ENCODE results near the gene COL6A6.

Gene COL6A6

DNA sequence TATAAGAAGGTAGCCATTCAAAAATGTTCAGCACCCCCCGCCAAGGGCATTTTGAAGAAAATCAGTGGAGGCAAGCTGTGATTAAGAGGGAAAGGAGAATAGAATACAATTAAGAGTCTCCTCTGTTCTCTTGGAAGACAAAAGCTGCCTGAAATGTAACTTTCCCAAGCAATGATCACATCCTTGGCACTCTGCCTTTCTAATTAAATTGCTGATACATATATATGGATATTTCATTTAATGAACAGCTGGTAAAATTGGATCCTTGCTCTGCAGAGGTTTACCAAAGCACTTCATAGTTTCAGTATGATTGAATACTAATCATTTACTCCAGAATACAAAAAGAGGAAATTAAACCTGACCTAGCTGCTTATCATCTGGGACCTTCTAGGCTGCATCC, 10.4 kb downstream of the COL6A6 start:
- POLR2A ChIA-PET, result no interaction called here

DNA sequence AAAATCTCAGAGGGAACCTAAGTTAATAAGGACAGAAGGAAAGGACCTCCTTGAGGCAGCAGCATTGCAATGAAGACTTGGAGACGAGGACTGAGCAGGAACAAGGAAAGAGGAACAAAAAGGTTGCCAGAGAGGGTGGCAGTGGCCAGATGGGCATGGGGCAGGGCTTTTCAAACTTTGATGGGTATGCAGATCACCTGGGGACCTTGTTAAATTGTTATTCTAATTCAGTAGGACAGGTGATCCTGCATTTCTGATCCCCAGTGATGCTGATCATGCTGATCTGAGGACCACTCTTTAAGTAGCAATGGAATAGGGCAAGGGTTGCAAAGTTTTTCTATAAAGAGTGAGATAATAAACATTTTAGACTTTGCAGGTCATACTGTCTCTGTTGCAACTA, 11.1 kb downstream of the COL6A6 start:
- ChIA-PET POLR2A (interaction anchor here (0.5 kb wide), 1 partner anchor 27 kb away, joined by 3 read pairs; no protein-coding TSS in a partner anchor), CTCF (interaction anchor here (0.7 to 1.0 kb wide), 2 partner anchors 252 kb away, joined by 3 read pairs; no protein-coding TSS in a partner anchor)
- TF ChIP-seq FOXM1 (IDR thresholded peaks at IDR 0.05; ENCODE audit: borderline replicate concordance), result no peak
- no peak for TF ChIP-seq SUZ12 (IDR thresholded peaks at IDR 0.05)
- TF ChIP-seq NFRKB (IDR thresholded peaks at IDR 0.05), result no peak
- no peak for TF ChIP-seq ELF4 (IDR thresholded peaks at IDR 0.05)
- TF ChIP-seq BHLHE40 (IDR thresholded peaks at IDR 0.05; ENCODE audit: borderline replicate concordance), result no peak
- no peak for TF ChIP-seq L3MBTL2 (conservative IDR thresholded peaks at IDR 0.05)
- no peak for TF ChIP-seq FOXA1 (IDR thresholded peaks at IDR 0.05)
- no peak for TF ChIP-seq HDGF (IDR thresholded peaks at IDR 0.05; ENCODE audit: borderline replicate concordance)
- TF ChIP-seq ARNT (IDR thresholded peaks at IDR 0.05), result no peak
- DNase-seq (ENCODE audit: extremely low spot score), result no peak

More for the DNA sequence above, 10.4 kb downstream of the COL6A6 start:
- no peak for DNase-seq (ENCODE audit: extremely low spot score)
- TF ChIP-seq HDGF (IDR thresholded peaks at IDR 0.05; ENCODE audit: borderline replicate concordance) (no peak), BHLHE40 (IDR thresholded peaks at IDR 0.05; ENCODE audit: borderline replicate concordance) (no peak), CTBP1 (IDR thresholded peaks at IDR 0.05; ENCODE audit: borderline replicate concordance) (no peak), TARDBP (IDR thresholded peaks at IDR 0.05) (no peak), LEF1 (IDR thresholded peaks at IDR 0.05; ENCODE audit: borderline replicate concordance) (no peak), L3MBTL2 (conservative IDR thresholded peaks at IDR 0.05) (no peak), FOXK2 (IDR thresholded peaks at IDR 0.05) (no peak), SP1 (IDR thresholded peaks at IDR 0.05) (no peak), ELF4 (IDR thresholded peaks at IDR 0.05) (no peak)
- CTCF ChIA-PET, result interaction anchor here (0.7 kb wide), 1 partner anchor 251 kb away, joined by 3 read pairs; no protein-coding TSS in a partner anchor

DNA sequence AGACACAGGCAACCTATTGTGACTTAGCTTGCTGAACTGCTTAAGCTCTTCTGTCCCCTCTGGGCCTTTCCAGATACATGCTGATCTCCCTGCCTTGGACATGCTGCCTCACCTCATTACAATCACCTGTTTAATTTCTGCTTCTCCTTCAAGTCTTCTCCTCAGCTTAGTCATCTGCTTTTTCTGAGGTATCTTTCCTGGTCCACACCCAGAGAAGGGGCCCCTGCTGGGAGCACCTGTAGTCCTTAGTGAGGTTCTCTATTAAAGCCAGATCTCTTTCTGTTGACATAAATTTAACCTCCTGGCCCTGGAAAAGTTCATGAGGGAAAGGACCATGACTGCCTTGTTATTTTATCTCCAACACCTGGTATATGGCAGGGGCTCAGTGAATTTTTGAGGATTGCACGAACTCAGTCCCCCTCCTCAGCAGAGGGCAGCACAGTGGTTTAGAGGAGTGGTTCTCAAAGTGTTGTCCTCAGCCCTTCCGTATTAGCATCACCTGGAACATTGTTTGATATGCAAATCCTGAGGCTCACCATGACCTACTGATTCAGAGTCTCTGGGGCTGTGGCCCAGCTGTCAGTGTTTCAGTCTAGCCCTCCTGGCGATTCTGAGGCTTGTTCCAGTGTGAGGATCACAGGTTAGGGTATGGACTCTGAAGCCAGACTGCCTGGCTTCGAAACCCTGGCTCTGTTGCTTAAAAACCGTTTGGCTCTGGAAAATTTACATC, 12.7 kb downstream of the COL6A6 start:
- TF ChIP-seq FOXM1 (IDR thresholded peaks at IDR 0.05; ENCODE audit: borderline replicate concordance) (no peak), L3MBTL2 (conservative IDR thresholded peaks at IDR 0.05) (no peak)
- ChIA-PET POLR2A (no interaction called here), CTCF (no interaction called here)
- DNase-seq (ENCODE audit: extremely low spot score), result no peak

DNA sequence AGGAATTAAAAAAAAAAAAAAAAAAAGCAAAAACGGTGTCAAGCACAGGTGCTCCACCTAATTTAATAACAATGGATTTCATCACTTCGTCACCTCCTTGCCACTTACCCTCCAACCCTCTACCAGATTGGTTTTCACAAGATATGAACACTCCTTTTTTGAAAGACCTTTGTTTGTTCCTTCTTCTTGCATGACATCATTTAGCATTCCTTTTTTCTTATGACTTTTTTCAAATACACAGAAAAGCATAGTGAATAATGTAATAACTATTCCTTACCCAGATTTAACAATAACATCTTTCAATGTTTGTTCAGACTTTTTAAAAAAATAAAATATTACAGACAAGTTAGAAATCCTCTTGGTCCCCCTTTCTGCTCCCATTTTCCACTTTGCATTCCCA, 16.3 kb downstream of the COL6A6 start:
- POLR2A ChIA-PET, result no interaction called here
- TF ChIP-seq L3MBTL2 (conservative IDR thresholded peaks at IDR 0.05) (no peak), ARNT (IDR thresholded peaks at IDR 0.05) (no peak), BHLHE40 (IDR thresholded peaks at IDR 0.05; ENCODE audit: borderline replicate concordance) (no peak), ZNF384 (IDR thresholded peaks at IDR 0.05) (no peak), SUZ12 (IDR thresholded peaks at IDR 0.05) (no peak), TARDBP (IDR thresholded peaks at IDR 0.05) (no peak)
- CTCF ChIA-PET, result no interaction called here

DNA sequence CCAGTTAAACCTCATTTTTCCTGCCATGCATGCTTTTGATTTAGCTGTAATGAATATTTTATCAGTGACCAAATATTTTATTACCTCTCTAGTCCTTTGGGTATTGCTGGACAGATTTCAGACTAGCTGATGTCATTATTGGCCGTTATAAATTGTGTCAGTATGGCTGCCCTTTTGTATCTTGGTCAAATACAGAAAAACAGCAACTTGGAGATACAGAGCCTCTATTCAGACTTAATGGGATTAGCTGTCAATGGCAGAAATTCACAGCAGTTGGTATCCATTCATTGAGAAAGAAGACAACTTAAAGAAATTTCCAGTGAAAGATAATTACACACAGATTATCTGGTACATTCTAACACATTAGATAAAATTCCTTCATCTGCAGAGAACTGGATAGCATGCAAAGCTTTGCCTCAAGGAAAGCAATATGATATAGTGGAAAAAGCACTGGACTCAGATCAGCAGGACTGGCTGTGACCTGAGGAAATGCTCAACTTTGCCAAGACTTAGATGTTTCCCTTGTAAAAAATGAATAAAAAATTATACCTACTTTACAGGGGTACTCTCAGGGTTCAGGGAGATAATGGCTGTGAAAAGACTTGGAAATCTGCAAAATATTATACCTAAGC, 20.8 kb downstream of the COL6A6 start:
- DNase-seq (ENCODE audit: extremely low spot score), result no peak
- TF ChIP-seq LEF1 (IDR thresholded peaks at IDR 0.05; ENCODE audit: borderline replicate concordance) (no peak), FOXA1 (IDR thresholded peaks at IDR 0.05) (no peak), FOXK2 (IDR thresholded peaks at IDR 0.05) (no peak)
- TF ChIP-seq, protein P1, sequence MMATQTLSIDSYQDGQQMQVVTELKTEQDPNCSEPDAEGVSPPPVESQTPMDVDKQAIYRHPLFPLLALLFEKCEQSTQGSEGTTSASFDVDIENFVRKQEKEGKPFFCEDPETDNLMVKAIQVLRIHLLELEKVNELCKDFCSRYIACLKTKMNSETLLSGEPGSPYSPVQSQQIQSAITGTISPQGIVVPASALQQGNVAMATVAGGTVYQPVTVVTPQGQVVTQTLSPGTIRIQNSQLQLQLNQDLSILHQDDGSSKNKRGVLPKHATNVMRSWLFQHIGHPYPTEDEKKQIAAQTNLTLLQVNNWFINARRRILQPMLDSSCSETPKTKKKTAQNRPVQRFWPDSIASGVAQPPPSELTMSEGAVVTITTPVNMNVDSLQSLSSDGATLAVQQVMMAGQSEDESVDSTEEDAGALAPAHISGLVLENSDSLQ (IDR thresholded peaks at IDR 0.05), result no peak
- POLR2A ChIA-PET, result no interaction called here
- CTCF ChIA-PET, result interaction anchor here (1.6 kb wide), 1 partner anchor 262 kb away, joined by 15 read pairs; no protein-coding TSS in a partner anchor

More for the DNA sequence above, 16.3 kb downstream of the COL6A6 start:
- no peak for DNase-seq (ENCODE audit: extremely low spot score)

DNA sequence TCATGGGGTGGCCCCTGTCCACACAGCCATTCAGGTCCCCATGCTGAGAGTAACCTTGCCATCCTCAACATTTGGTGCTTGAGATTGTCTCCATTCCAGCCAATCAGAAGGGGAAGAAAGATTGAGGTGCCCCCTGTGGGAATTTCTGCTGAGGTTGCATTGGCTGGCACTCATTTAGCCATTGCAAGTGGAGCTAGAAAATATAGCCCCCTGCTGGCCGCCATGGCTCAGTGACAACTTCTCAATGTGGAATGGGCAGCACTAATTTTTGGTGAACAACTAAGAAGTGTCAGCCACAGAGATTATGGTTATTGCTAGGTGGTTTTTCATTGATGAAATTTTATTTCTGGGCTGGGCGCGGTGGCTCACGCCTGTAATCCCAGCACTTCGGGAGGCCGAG, 22.0 kb downstream of the COL6A6 start:
- POLR2A ChIA-PET, result no interaction called here
- CTCF ChIA-PET, result interaction anchor here (1.4 kb wide), 1 partner anchor 19 kb away, joined by 3 read pairs; no protein-coding TSS in a partner anchor
- peak; percentile 68 for DNase-seq (ENCODE audit: extremely low spot score)
- TF ChIP-seq HDGF (IDR thresholded peaks at IDR 0.05; ENCODE audit: borderline replicate concordance) (no peak), TARDBP (IDR thresholded peaks at IDR 0.05) (no peak), SP1 (IDR thresholded peaks at IDR 0.05) (no peak), FOXA1 (IDR thresholded peaks at IDR 0.05) (no peak), BHLHE40 (IDR thresholded peaks at IDR 0.05; ENCODE audit: borderline replicate concordance) (no peak), NFRKB (IDR thresholded peaks at IDR 0.05) (no peak), FOXK2 (IDR thresholded peaks at IDR 0.05) (no peak), SUZ12 (IDR thresholded peaks at IDR 0.05) (no peak), FOXM1 (IDR thresholded peaks at IDR 0.05; ENCODE audit: borderline replicate concordance) (no peak), ZNF384 (IDR thresholded peaks at IDR 0.05) (no peak), ELF4 (IDR thresholded peaks at IDR 0.05) (no peak)
- TF ChIP-seq, protein P1 (IDR thresholded peaks at IDR 0.05), result no peak

DNA sequence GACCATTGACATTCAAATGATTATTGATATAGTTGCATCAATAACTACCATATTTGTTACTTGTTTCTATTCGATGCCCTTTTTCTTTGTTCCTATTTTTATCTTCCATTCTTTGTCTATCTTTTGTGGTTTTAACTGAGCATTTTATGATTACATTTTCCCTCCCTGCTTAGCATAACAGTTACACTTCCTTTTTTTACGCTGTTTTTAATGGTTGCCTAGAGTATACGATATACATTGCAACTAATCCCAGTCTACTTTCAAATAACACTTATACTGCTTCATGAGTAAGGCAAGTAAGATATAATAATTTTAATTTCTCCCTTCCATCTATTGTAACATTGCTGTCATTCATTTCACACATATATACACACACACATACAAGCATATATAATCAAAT, 26.3 kb downstream of the COL6A6 start:
- ChIA-PET POLR2A (no interaction called here), CTCF (no interaction called here)
- TF ChIP-seq ZNF384 (IDR thresholded peaks at IDR 0.05) (no peak), LEF1 (IDR thresholded peaks at IDR 0.05; ENCODE audit: borderline replicate concordance) (no peak), HDGF (IDR thresholded peaks at IDR 0.05; ENCODE audit: borderline replicate concordance) (no peak), FOXM1 (IDR thresholded peaks at IDR 0.05; ENCODE audit: borderline replicate concordance) (no peak), CTBP1 (IDR thresholded peaks at IDR 0.05; ENCODE audit: borderline replicate concordance) (no peak), NFRKB (IDR thresholded peaks at IDR 0.05) (no peak), BHLHE40 (IDR thresholded peaks at IDR 0.05; ENCODE audit: borderline replicate concordance) (no peak), ARNT (IDR thresholded peaks at IDR 0.05) (no peak), FOXK2 (IDR thresholded peaks at IDR 0.05) (no peak), ELF4 (IDR thresholded peaks at IDR 0.05) (no peak), SP1 (IDR thresholded peaks at IDR 0.05) (no peak), FOXA1 (IDR thresholded peaks at IDR 0.05) (no peak), L3MBTL2 (conservative IDR thresholded peaks at IDR 0.05) (no peak), SUZ12 (IDR thresholded peaks at IDR 0.05) (no peak), TARDBP (IDR thresholded peaks at IDR 0.05) (no peak)
- TF ChIP-seq, protein P1 (IDR thresholded peaks at IDR 0.05), result no peak
- DNase-seq (ENCODE audit: extremely low spot score), result no peak

All from HEK293T (cell line).